HUDEP-2 (cell line): ENCODE data around the gene GPC6.
"Not testable (repeated sequence)": the region's sequence is repeated elsewhere in the genome, so short reads cannot be mapped to it uniquely, and the experiment has no call there.

Experiments
- DNase-seq, 76 experiments: peaks; one replicate each; lab custom pipeline; 2025; ENCODE audit not compliant: unreplicated experiment in 76 of 76; lab: John Stamatoyannopoulos, UW

The GPC6 gene

GRCh38 chr13:93226623-93227279 lies at the start of gene GPC6:
GPC6 (plus strand) TSS chr13:93226807.
- DNase-seq = no peak

DNA sequence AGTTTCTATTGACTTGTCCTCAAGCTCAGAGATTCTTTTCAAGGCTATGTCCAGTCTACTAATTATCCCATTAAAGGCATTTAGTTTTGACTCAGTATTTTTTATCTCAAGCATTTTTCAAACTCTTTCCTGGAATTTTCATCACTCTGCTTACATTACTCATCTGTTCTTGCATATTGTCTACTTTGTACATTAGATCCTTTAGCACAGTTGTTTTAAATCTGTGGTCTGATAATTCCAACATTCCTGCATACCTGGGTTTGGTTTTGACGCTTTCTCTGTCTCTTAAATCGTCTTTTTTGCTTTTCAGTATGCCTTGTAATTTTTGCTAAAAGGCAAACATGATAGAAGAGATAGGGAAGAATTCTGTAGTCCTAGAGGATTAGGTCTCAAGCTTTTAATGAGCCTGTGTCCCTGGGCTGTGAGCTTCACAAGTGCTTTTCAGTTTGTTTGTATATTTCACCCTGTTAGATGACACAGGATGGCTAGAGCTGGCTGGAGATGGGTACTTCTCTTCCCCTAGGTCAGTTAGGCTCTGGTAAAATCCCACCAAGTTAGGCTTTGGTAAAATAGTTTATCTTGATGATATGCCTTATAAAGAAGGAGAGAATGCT lies 46.1 kb upstream of the GPC6 start:
- no peak for DNase-seq

GRCh38 chr13:93182406-93182805 lies 44.2 kb upstream of the GPC6 start:
- DNase-seq = no peak

DNA sequence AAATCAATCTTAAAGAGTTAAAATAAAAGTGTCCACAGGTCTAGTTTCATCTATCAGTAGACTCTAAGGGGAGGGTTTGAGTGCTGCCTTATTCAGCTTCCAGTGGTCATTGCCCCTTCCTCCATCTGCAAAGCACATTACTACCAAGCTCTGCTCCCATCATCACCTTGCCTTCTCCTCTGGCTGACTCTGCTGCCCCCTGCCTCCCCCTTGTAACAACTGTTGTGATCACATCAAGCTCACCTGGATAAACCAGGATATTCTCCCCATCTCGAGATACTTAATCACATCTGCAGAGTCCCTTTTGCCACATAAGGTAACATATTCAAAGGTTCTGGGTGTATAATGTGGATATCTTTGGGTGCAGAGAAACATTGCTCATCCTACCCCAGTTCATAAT lies 43.3 kb upstream of the GPC6 start:
- no peak for DNase-seq

DNA sequence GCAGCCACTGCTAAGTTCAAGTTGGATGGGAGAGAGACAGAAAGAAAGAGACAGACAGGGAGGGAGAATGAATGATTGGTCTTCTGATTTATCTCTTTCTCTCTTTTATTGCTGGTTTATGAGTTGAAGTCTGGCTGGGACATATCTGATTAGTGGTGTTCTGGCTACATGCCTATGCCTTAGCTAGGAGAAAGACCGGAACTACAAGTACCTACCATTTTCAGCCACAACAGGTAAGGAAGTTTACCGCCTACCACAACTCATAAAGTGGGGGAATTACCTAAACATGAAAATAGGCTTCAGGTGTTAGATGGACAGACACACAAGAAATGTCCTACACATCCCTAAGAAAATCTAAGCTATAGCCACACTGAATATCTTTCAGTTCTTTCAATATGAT lies 36.6 kb upstream of the GPC6 start:
- DNase-seq = no peak

DNA sequence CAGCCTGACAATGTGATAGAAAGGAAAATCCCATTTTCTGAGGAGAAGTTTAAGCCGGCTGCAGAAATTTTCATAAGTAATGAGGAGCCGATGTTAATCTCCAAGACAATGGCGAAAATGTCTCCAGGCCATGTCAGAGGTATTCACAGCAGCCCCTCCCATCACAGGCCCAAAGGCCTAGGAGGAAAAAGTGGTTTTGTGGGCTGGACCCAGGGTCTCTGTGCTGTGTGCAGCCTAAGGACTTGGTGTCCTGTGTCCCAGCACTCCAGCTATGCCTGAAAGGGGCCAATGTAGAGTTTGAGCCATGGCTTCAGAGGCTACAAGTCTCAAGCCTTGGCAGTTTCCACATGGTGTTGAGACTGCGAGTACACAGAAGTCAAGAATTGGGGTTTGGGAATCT lies 32.9 kb upstream of the GPC6 start:
- no peak for DNase-seq

- no peak for DNase-seq
Measured at GRCh38 chr13:93199856-93200255, 26.8 kb upstream of the GPC6 start.

DNA sequence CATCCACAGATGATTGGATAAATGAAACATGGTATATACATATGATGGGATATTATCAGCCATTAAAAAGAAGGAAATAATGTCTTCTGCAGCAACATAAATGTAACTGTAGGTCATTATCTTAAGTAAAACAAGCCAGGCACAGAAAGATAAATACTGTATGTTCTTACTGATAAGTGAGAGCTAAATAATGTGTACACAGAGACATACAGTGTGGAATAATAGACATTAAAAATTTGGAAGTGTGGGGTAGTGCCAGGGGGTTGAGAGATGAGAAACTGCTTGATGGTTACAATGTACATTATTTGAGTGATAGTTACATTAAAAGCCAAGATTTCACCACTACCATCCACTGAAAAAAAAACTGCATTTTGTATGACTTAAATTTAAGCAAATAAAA lies 26.0 kb upstream of the GPC6 start:
- DNase-seq = no peak

GRCh38 chr13:93201992-93202558 lies 24.5 kb upstream of the GPC6 start:
- no peak for DNase-seq

- DNase-seq = not testable (repeated sequence)
Measured at GRCh38 chr13:93206778-93207392, 19.7 kb upstream of the GPC6 start.

GRCh38 chr13:93216122-93216521 lies 10.5 kb upstream of the GPC6 start:
- no peak for DNase-seq

GRCh38 chr13:93217721-93218261 lies 8.8 kb upstream of the GPC6 start:
- no peak for DNase-seq

- DNase-seq = no peak
Measured at GRCh38 chr13:93218583-93218982, 8.0 kb upstream of the GPC6 start.

- DNase-seq = no peak
Measured at GRCh38 chr13:93220073-93220472, 6.5 kb upstream of the GPC6 start.

DNA sequence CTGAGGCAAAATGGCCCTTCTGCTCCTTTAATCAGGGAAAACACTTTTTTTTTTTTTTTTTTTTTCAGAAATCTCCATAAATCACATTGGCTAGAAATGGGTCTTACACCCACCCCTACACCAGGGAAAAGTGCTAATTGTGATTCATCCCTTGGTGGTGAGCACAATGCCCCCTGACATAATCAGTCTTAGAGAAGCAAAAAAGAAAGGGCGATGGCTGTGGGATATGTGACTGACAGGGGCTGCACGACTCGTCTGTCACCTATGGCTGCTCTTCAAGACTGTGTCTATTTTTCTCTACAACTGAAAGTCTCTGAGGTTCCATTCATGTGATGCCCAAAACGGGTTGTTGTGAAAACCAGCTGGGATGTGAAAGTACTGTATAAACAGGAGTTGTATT lies 3.6 kb upstream of the GPC6 start:
- DNase-seq = no peak

- no peak for DNase-seq
Measured at GRCh38 chr13:93224535-93224934, 2.1 kb upstream of the GPC6 start.

GRCh38 chr13:93225610-93226009 lies 997 bp upstream of the GPC6 start:
- no peak for DNase-seq

DNA sequence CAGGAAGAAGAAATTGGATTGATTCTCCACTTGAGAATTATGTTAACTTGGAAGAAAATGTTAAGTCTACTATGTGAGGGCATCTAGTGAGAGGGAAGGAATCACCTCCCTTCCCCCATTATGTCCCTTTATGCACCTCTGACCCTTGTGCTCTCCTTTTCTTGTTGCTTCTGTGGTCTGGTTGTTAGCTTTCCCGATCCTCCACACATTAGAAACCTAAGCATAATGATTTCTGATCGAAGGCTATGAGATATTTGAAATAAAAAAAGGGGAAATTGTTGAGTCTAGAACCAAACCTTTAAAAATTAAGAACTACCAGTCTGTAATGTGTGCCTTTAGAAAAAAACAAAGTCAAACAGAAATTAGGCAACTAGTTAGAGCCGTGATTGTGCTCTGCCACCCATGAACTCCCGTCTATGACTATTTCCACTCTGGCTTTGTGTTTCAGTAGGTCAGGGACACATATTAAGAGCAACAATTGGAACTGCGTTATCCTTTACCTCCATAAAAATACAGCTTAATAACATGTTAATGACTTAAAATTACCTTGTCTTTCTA lies 463 bp upstream of the GPC6 start:
- DNase-seq = no peak

GRCh38 chr13:93227280-93227877 lies 772 bp downstream of the GPC6 start:
- no peak for DNase-seq

- no peak for DNase-seq
Measured at GRCh38 chr13:93227878-93228642, 1.5 kb downstream of the GPC6 start.
